Measurements from ENCODE around the gene CCNI.
"Not testable (repeated sequence)": the region's sequence is repeated elsewhere in the genome, so short reads cannot be mapped to it uniquely, and the experiment has no call there.

The CCNI gene

DNA sequence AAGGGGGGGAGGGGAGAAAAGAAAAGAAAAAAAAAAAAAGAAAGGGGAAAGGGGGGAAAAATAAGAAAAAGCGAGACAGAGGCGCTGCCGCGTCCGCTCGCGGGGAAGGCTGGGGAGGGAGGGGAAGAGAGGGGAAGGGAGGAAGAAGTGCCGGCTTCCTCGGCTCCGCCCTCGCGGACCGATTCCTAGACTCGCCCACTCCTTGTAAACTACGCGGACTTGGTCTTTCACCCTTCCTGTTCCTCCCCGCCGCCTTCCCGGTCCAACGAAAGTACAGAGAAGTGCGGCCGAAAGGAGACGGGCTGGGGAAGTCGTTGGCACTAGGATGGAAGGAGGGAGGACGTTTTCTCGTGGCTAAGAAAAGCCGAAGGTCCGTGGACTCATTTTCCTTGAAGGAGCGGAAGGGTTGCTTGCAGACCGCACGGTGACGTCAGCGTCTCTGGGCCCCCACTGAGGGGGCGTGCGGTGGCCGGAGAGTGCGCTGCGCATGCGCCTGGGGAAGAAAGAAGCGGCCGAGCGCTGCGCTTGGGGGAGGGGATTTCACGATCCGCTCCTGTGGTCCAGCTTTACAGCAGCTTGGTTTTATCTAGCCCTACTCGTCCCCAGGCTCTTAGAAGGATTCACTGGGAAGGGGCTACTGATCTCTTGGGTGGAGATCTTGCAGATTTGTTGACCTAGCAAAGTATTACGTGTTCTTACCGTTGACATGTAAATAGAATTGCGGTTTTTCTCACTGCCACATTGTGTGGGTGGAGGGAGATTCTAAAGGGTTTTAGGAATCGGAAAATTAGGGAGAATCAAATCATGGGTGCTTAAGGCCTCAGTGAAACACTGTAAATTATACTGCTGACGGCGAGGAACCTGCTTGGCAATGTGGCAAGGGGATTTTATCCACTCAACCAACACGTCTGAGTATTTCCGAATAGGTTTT lies at the start of gene CCNI:
TSS of gene CCNI (minus strand) at position 121 of the 931 bp plus-strand sequence. CDS start 9,627 bp downstream, outside the sequence.
- peak; percentile 85 for DNase-seq (ENCODE audit: low spot score)

GRCh38 chr4:77124576-77124975 lies 48.8 kb upstream of the CCNI start:
- DNase-seq (ENCODE audit: low spot score): no peak

- no peak for DNase-seq (ENCODE audit: low spot score)
These were observed 47.6 kb upstream of the CCNI start for GRCh38 chr4:77123411-77123810.

DNA sequence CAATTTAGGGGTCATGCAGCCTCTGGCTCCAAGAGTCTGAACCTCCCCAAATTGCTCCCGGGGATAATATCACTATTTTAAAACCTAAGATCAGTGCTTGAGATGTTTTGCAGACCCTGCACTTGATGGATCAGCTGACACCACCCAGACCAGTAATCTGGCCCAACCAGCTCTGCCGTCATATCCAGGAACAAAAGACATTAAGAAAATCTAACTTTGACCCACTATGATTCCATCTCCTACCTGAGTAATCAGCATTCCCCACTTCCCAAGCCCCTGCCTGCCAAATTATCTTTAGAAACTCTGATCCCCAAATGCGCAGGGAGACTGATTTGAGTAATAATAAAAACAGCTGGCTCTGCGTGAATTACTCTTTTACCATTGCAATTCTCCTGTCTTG lies 46.9 kb upstream of the CCNI start:
- no peak for DNase-seq (ENCODE audit: low spot score)

GRCh38 chr4:77121736-77122240 lies 46.0 kb upstream of the CCNI start:
- DNase-seq (ENCODE audit: low spot score): no peak

- no peak for DNase-seq (ENCODE audit: low spot score)
These were observed 45.2 kb upstream of the CCNI start for GRCh38 chr4:77120886-77121508.

DNA sequence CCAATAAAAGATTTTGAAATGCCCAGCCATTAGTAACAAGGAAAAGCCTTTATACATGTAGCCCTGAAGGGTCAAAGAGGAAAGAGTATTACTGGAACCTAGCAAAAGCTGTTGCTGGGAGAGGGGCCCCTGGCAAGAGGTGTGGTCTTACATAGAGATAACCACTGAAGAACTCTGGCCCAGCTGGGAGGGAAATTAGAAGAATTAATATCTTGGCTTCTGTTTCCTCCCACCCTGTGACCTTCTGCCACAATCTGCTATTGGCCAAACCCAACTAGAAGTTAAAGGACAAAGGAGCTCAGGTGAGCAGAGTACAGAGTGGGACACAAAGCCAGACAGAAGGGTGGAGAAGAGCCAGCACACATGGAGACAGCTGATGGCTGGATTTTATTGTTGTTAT lies 41.9 kb upstream of the CCNI start:
- no peak for DNase-seq (ENCODE audit: low spot score)

GRCh38 chr4:77113069-77113468 lies 37.3 kb upstream of the CCNI start:
- no peak for DNase-seq (ENCODE audit: low spot score)

- DNase-seq (ENCODE audit: low spot score): no peak
These were observed 34.9 kb upstream of the CCNI start for GRCh38 chr4:77110730-77111129.

DNA sequence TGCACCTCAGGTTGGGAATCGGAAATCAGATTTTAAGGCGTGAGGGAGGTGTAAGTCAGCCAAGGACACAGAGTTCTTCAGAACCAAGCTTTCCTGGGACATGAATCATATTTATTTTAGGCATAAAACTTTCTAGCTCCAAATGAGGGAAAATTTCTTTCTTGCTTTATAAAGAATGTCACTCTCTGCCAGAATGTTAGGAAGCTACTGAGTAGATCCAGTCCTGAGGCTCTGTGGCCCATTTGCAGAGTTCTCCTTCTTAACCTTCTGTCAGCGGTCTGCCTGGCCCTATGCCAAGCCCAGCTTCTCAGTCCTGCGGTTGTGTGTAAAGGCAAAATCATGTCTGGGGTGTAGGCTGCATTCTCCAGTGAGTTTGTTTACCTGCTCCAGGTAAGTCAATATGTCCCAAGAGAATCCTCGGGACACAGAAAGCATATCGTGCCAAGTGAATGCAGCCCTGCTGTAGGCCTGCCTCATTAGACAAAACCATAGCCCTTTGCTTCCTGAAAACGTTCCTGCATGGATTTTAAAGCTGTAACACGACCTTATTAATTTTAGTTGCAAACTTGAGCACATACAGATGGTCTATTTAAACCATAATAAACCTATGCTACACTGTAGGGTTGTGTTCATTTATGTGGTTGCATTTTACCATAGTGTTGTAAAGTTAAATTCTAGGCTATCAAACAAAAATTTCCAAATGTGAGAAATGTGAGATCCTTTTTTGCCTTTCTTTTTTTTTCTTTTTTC lies 29.2 kb upstream of the CCNI start:
- no peak for DNase-seq (ENCODE audit: low spot score)

- DNase-seq (ENCODE audit: low spot score): no peak
These were observed 28.6 kb upstream of the CCNI start for GRCh38 chr4:77104388-77104787.

GRCh38 chr4:77100234-77100633 lies 24.4 kb upstream of the CCNI start:
- no peak for DNase-seq (ENCODE audit: low spot score)

DNA sequence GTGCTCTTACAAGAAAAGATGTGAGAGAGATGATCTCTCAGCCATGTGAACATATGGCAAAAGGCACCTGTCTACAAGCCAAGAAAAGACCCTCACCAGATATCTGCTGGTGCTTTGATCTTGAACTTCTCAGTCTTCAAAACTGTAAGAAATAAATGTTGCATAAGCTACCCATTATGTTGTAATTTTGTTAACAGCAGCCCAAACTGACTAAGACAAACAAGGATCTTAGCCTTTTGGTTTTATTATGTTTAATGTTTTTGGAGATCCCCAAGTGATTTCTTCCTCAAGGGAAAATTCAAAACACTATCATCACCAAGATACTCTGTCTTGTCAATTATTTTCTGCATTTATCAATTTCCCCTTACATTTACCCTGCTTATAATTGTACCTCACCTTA lies 21.8 kb upstream of the CCNI start:
- DNase-seq (ENCODE audit: low spot score): no peak

DNA sequence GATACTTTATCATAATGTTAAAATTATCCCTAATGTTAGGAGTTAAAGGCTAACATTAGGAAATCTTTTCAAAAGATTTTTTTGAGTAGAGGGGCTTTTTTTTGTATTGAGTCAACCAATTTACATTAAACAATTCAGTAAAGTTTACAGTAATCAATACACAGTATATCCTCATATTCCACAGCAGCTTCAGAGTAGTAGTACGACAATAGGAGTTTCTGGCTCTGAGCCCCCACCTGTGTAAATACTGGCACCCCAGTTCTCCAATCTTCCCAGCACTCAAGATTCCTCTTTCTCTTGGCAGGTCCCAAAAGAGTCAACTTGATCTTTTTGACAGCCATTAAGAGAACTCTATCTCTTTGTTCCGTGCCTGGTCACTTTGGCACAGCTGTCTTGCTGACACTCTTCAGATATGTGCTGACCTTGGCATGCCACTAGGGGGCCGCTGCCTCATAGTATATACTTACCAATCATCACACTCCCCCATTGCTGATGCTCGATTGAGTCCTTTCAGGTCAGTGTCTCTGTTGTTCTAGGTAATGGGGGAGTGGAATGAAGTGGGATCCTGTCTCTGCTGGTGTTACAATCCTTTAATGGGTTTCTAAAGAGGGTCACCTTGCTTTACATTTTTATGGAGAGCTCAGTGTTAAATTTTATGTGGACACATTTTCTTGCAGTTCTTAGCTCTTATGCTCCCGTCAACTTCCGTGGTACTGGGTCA lies 19.5 kb upstream of the CCNI start:
- peak; percentile 61 for DNase-seq (ENCODE audit: low spot score)

- DNase-seq (ENCODE audit: low spot score): no peak
These were observed 18.7 kb upstream of the CCNI start for GRCh38 chr4:77094496-77094895.

- DNase-seq (ENCODE audit: low spot score): peak; percentile 11
These were observed 17.6 kb upstream of the CCNI start for GRCh38 chr4:77093401-77093800.

- peak; percentile 5 for DNase-seq (ENCODE audit: low spot score)
These were observed 17.2 kb upstream of the CCNI start for GRCh38 chr4:77092975-77093374.

- no peak for DNase-seq (ENCODE audit: low spot score)
These were observed 14.1 kb upstream of the CCNI start for GRCh38 chr4:77089866-77090265.

DNA sequence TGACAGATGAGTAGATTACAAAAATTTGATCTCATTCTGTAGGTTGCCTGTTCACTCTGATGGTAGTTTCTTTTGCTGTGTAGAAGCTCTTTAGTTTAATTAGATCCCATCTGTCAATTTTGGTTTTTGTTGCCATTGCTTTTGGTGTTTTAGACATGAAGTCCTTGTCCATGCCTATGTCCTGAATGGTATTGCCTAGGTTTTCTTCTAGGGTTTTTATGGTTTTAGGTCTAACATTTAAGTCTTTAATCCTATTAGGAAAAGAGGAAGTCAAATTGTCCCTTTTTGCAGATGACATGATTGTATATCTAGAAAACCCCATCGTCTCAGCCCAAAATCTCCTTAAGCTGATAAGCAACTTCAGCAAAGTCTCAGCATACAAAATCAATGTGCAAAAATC lies 11.2 kb upstream of the CCNI start:
- not testable (repeated sequence) for DNase-seq (ENCODE audit: low spot score)

DNA sequence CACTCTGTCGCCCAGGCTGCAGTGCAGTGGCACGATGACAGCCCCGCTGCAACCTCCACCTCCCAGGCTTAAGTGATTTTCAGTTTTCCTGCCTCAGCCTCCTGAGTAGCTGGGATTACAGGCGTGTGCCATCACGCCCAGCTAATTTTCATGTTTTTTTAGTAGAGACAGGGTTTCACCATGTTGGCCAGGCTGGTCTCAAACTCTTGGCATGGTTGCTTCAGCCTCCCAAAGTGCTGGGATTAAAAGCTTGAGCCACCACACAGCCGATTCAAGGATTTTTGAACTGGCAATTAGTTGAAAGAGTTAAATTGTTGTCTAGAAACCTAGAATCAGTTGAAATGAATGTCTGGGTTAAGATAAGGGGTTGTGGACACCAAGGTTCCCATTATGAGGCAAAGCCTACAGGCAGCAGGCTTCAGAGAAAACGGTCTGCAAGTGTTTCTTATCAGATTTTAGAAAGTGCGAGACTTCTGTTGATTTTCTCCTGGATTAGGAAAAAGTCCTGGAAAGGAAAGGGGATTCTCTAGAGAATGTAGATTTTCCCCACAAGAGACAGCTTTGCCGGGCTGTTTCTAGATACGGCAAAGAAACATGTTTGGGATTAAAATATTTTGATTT lies 8.3 kb upstream of the CCNI start:
- DNase-seq (ENCODE audit: low spot score): no peak

DNA sequence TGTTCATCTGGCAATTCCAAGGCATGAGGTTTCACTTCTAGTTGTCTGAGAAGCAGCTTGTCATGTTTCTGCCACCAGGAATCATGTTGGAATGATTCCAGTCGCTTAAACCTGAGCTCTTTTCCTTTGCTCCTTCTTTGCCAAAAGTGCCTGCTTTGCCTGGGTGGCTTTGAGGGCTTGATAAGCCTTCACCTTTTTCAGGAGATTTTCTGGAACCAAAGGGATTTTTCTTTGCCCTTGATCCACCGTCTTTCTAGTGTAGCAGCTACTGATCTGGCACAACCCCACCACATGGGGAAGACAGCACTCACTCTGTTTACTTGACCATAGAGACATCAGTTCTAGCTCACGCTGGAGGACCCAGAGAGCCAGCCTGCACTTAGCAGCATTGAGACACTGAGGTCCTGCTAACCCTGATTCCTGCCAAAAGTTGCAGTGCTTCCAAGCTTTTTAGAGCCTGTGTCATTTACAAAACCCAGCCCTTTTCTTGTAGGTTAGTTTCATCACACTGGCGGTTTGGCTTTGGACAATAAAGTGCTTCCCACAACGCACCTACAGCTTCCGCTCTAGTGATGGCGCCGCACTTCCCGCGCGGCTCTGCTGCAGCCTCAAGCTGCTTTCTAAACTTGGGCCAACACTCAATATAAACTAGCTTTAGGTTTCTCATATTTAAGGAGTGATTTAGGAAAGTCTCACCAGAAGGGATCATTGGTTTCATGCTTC lies 7.3 kb upstream of the CCNI start:
- no peak for DNase-seq (ENCODE audit: low spot score)

Measured in SW480 (cell line).